HG03521 (cell line): ENCODE data around the gene ATP2B3.

ENCODE experiments used
- ATAC-seq: cut with Tn5 transposase; IDR thresholded peaks from one replicate; pipeline ENCODE4 v1.9.1; 2021; ENCODE audit warnings: mild to moderate bottlenecking, moderate library complexity; ENCODE audit not compliant: unreplicated experiment

Gene ATP2B3

GRCh38 chrX:153609917-153610835, 92.7 kb downstream of the ATP2B3 start:
- no peak for ATAC-seq

- ATAC-seq, result no peak
Observed at GRCh38 chrX:153610836-153611213, 93.4 kb downstream of the ATP2B3 start.

- ATAC-seq, result no peak
Observed at GRCh38 chrX:153611298-153612095, 94.1 kb downstream of the ATP2B3 start.

- ATAC-seq, result no peak
Observed at GRCh38 chrX:153612413-153612812, 95.0 kb downstream of the ATP2B3 start.

- no peak for ATAC-seq
Observed at GRCh38 chrX:153614818-153615217, 97.4 kb downstream of the ATP2B3 start.

- ATAC-seq, result no peak
Observed at GRCh38 chrX:153620576-153620975, 103.1 kb downstream of the ATP2B3 start.

- ATAC-seq, result no peak
Observed at GRCh38 chrX:153621949-153622598, 104.6 kb downstream of the ATP2B3 start.

- ATAC-seq, result no peak
Observed at GRCh38 chrX:153622661-153623309, 105.3 kb downstream of the ATP2B3 start.

- ATAC-seq, result no peak
Observed at GRCh38 chrX:153623310-153624029, 106.0 kb downstream of the ATP2B3 start.

GRCh38 chrX:153624196-153625091, 107.0 kb downstream of the ATP2B3 start:
- ATAC-seq, result no peak

GRCh38 chrX:153625271-153626024, 108.0 kb downstream of the ATP2B3 start:
- ATAC-seq, result no peak

- ATAC-seq, result no peak
Observed at GRCh38 chrX:153626025-153626633, 108.7 kb downstream of the ATP2B3 start.

- no peak for ATAC-seq
Observed at GRCh38 chrX:153626863-153627674, 109.6 kb downstream of the ATP2B3 start.

GRCh38 chrX:153627675-153628111, 110.3 kb downstream of the ATP2B3 start:
- ATAC-seq, result no peak

GRCh38 chrX:153628129-153628528, 110.7 kb downstream of the ATP2B3 start:
- ATAC-seq, result no peak

- no peak for ATAC-seq
Observed at GRCh38 chrX:153628665-153629064, 111.2 kb downstream of the ATP2B3 start.

GRCh38 chrX:153631346-153631745, 113.9 kb downstream of the ATP2B3 start:
- no peak for ATAC-seq
